ENCODE results near the gene SLC39A12.
A peak's percentile ranks its signal among the peaks of the same experiment; 100 is the strongest.

The SLC39A12 gene

GRCh38 chr10:17951868-17952371 is at the start of gene SLC39A12:
TSS of gene SLC39A12 (plus strand) at chr10:17951918. CDS start at chr10:17953277, 1,359 bp downstream.
- no peak for DNase-seq (ENCODE audit: low spot score in 2 of 2)
- H3K4me3 ChIP-seq = no peak within 1 kb of the TSS
- in situ Hi-C loops (cut with MboI; ENCODE audit: low sequenced_read_pairs) = no loop called here

DNA sequence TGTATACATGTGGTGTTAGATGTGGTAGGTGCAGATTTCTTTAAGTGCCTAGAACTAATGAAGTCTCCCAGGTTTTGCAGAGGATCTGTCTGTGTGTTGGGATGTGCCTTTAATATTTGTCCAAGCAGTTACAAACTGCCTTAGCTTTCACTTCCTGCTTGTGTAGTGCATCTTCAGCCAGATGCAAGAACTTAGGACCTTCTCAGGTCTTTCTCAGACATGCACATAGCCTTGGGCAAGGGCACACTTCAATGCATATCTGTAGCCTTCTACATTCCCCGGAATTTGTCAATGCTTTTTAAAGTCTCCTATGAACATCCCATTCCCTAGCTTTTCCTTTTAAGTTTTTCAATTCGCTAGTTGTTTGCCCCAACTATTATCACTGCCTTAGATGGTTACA is 47.2 kb upstream of the SLC39A12 start:
- no peak overlapping the region for H3K4me3 ChIP-seq
- no peaks in the 10 kb centered on the region for H3K36me3 ChIP-seq (replicated peaks)
- DNase-seq (ENCODE audit: low spot score in 2 of 2) = no peak
- no peaks in the 10 kb centered on the region for H3K9me3 ChIP-seq
- H3K27me3 ChIP-seq (ENCODE audit: low read depth) = no peaks in the 10 kb centered on the region
- in situ Hi-C loops (cut with MboI; ENCODE audit: low sequenced_read_pairs) = no loop called here
- H3K4me1 ChIP-seq = peaks cover 6% of the 10 kb centered on the region

More at GRCh38 chr10:17951868-17952371, at the start of gene SLC39A12:
- Histone ChIP-seq H3K4me1 (no peaks in the 10 kb centered on the region), H3K36me3 (replicated peaks) (no peaks in the 10 kb centered on the region), H3K9me3 (no peaks in the 10 kb centered on the region), H3K27me3 (ENCODE audit: low read depth) (no peaks in the 10 kb centered on the region)

DNA sequence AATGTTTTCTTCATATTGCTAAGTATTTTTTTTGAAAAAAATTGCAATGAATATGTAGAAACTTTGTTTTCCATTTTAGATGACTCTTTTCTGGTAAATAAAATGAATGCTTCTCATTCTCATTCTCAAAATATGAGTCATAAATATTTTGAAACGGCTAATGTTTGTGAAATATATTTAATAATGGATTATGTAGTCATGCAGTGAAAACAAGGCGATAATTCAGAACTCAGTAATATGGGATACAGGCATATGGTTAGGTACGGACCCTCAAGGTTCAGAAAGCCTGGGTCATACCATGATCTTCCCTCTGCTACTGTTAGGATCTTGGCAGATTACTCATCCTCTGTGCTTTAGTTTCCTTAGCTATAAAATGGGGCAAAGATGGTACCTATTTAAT is 46.2 kb upstream of the SLC39A12 start:
- H3K4me1 ChIP-seq = peaks cover 12% of the 10 kb centered on the region
- in situ Hi-C loops (cut with MboI; ENCODE audit: low sequenced_read_pairs) = no loop called here
- H3K27me3 ChIP-seq (ENCODE audit: low read depth) = no peaks in the 10 kb centered on the region
- no peaks in the 10 kb centered on the region for H3K9me3 ChIP-seq
- no peak overlapping the region for H3K4me3 ChIP-seq
- no peaks in the 10 kb centered on the region for H3K36me3 ChIP-seq (replicated peaks)
- no peak for DNase-seq (ENCODE audit: low spot score in 2 of 2)

DNA sequence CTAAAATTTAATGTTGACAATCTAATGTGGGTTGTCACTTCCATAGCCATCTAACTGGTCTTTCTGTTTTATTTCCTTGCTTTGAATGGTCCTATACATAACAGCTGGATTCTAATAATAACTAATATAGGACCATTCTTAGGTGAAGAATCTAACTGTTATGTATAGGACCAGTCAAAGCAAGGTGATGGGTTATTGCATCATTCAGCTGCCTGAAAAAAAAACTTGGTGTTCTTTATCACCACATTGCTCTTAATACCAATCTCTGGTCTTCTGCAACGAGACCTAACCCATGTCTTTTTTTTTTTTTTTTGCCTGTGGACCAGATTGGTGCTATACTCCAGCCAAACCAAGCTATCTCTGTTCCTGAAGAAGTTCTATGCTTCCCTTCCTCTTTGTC is 45.7 kb upstream of the SLC39A12 start:
- in situ Hi-C loops (cut with MboI; ENCODE audit: low sequenced_read_pairs) = no loop called here
- H3K9me3 ChIP-seq = no peaks in the 10 kb centered on the region
- no peak for DNase-seq (ENCODE audit: low spot score in 2 of 2)

GRCh38 chr10:17907641-17908040 is 44.1 kb upstream of the SLC39A12 start:
- Histone ChIP-seq H3K4me1 (peaks cover 13% of the 10 kb centered on the region), H3K9me3 (no peaks in the 10 kb centered on the region), H3K4me3 (no peak overlapping the region), H3K27me3 (ENCODE audit: low read depth) (no peaks in the 10 kb centered on the region), H3K36me3 (replicated peaks) (no peaks in the 10 kb centered on the region)
- DNase-seq (ENCODE audit: low spot score in 2 of 2) = no peak
- in situ Hi-C loops (cut with MboI; ENCODE audit: low sequenced_read_pairs) = no loop called here

More for the DNA sequence above, 45.7 kb upstream of the SLC39A12 start:
- H3K4me1 ChIP-seq = peaks cover 13% of the 10 kb centered on the region
- no peaks in the 10 kb centered on the region for H3K27me3 ChIP-seq (ENCODE audit: low read depth)
- H3K36me3 ChIP-seq (replicated peaks) = no peaks in the 10 kb centered on the region
- H3K4me3 ChIP-seq = no peak overlapping the region

GRCh38 chr10:17910125-17910789 is 41.5 kb upstream of the SLC39A12 start:
- Histone ChIP-seq H3K4me1 (peaks cover 13% of the 10 kb centered on the region), H3K36me3 (replicated peaks) (no peaks in the 10 kb centered on the region), H3K9me3 (no peaks in the 10 kb centered on the region), H3K4me3 (no peak overlapping the region), H3K27me3 (ENCODE audit: low read depth) (no peaks in the 10 kb centered on the region)
- DNase-seq (ENCODE audit: low spot score in 2 of 2) = peak; percentile 71 to 78
- in situ Hi-C loops (cut with MboI; ENCODE audit: low sequenced_read_pairs) = no loop called here

- no peak overlapping the region for H3K4me3 ChIP-seq
- H3K27me3 ChIP-seq (ENCODE audit: low read depth) = no peaks in the 10 kb centered on the region
- no peaks in the 10 kb centered on the region for H3K9me3 ChIP-seq
- in situ Hi-C loops (cut with MboI; ENCODE audit: low sequenced_read_pairs) = no loop called here
- H3K4me1 ChIP-seq = peaks cover 13% of the 10 kb centered on the region
- no peak for DNase-seq (ENCODE audit: low spot score in 2 of 2)
- no peaks in the 10 kb centered on the region for H3K36me3 ChIP-seq (replicated peaks)
These were observed 39.0 kb upstream of the SLC39A12 start for GRCh38 chr10:17912754-17913153.

DNA sequence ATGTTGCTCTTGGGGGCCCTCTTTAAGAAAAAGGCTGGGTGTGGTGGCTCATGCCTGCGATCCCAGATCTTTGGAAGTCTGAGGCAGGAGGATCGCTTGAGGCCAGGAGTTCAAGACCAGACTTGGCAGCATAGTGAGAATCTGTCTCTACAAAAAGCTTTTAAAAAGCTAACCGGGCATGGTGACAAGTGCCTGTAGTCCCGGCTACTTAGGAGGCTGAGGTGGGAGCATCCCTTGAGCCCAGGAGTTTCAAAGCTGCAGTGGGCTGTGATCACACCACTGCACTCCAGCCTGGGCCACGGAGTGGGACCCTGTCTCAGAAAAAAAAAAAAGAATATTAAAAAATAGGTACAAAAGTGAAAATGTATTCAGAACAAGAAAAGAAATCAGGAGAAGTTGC is 38.1 kb upstream of the SLC39A12 start:
- no peak overlapping the region for H3K4me3 ChIP-seq
- no peak for DNase-seq (ENCODE audit: low spot score in 2 of 2)
- in situ Hi-C loops (cut with MboI; ENCODE audit: low sequenced_read_pairs) = no loop called here
- H3K9me3 ChIP-seq = no peaks in the 10 kb centered on the region
- H3K27me3 ChIP-seq (ENCODE audit: low read depth) = no peaks in the 10 kb centered on the region
- peaks cover 13% of the 10 kb centered on the region for H3K4me1 ChIP-seq
- no peaks in the 10 kb centered on the region for H3K36me3 ChIP-seq (replicated peaks)

- Histone ChIP-seq H3K4me3 (no peak overlapping the region), H3K4me1 (peaks cover 9% of the 10 kb centered on the region), H3K36me3 (replicated peaks) (no peaks in the 10 kb centered on the region), H3K27me3 (ENCODE audit: low read depth) (no peaks in the 10 kb centered on the region), H3K9me3 (no peaks in the 10 kb centered on the region)
- no peak for DNase-seq (ENCODE audit: low spot score in 2 of 2)
- in situ Hi-C loops (cut with MboI; ENCODE audit: low sequenced_read_pairs) = no loop called here
These were observed 37.3 kb upstream of the SLC39A12 start for GRCh38 chr10:17914169-17915045.

- no peak overlapping the region for H3K4me3 ChIP-seq
- H3K4me1 ChIP-seq = 0 out of 2 replicates have a peak, but pooled peaks cover 2% of the 10 kb centered on the region
- DNase-seq (ENCODE audit: low spot score in 2 of 2) = no peak
- H3K9me3 ChIP-seq = no peaks in the 10 kb centered on the region
- no peaks in the 10 kb centered on the region for H3K36me3 ChIP-seq (replicated peaks)
- no peaks in the 10 kb centered on the region for H3K27me3 ChIP-seq (ENCODE audit: low read depth)
- in situ Hi-C loops (cut with MboI; ENCODE audit: low sequenced_read_pairs) = no loop called here
These were observed 36.5 kb upstream of the SLC39A12 start for GRCh38 chr10:17915181-17915580.

- DNase-seq (ENCODE audit: low spot score in 2 of 2) = no peak
- no peaks in the 10 kb centered on the region for H3K27me3 ChIP-seq (ENCODE audit: low read depth)
- H3K9me3 ChIP-seq = no peaks in the 10 kb centered on the region
- in situ Hi-C loops (cut with MboI; ENCODE audit: low sequenced_read_pairs) = no loop called here
- no peaks in the 10 kb centered on the region for H3K4me1 ChIP-seq
- no peaks in the 10 kb centered on the region for H3K36me3 ChIP-seq (replicated peaks)
- H3K4me3 ChIP-seq = no peak overlapping the region
These were observed 33.4 kb upstream of the SLC39A12 start for GRCh38 chr10:17918187-17918903.

GRCh38 chr10:17921378-17921777 is 30.3 kb upstream of the SLC39A12 start:
- DNase-seq (ENCODE audit: low spot score in 2 of 2) = no peak
- Histone ChIP-seq H3K9me3 (no peaks in the 10 kb centered on the region), H3K36me3 (replicated peaks) (no peaks in the 10 kb centered on the region), H3K27me3 (ENCODE audit: low read depth) (no peaks in the 10 kb centered on the region), H3K4me1 (no peaks in the 10 kb centered on the region), H3K4me3 (no peak overlapping the region)
- in situ Hi-C loops (cut with MboI; ENCODE audit: low sequenced_read_pairs) = no loop called here

- no peak for DNase-seq (ENCODE audit: low spot score in 2 of 2)
These were observed 28.0 kb upstream of the SLC39A12 start for GRCh38 chr10:17923728-17924127.

More at GRCh38 chr10:17923728-17924127, 28.0 kb upstream of the SLC39A12 start:
- Histone ChIP-seq H3K4me3 (no peak overlapping the region), H3K9me3 (no peaks in the 10 kb centered on the region), H3K27me3 (ENCODE audit: low read depth) (no peaks in the 10 kb centered on the region), H3K4me1 (no peaks in the 10 kb centered on the region), H3K36me3 (replicated peaks) (no peaks in the 10 kb centered on the region)
- in situ Hi-C loops (cut with MboI; ENCODE audit: low sequenced_read_pairs) = no loop called here

Measured in HAP-1 (cell line).